ENCODE measurements around the gene ZDHHC8. TPM values are rescaled to one million over a fixed set of nuclear protein-coding genes. Genes with fewer than 3 reads are reported as not detected.

Gene ZDHHC8
- total RNA-seq, 4 donors from 2014 or later = 11.8 to 27.8 (median 16.4) TPM

DNA sequence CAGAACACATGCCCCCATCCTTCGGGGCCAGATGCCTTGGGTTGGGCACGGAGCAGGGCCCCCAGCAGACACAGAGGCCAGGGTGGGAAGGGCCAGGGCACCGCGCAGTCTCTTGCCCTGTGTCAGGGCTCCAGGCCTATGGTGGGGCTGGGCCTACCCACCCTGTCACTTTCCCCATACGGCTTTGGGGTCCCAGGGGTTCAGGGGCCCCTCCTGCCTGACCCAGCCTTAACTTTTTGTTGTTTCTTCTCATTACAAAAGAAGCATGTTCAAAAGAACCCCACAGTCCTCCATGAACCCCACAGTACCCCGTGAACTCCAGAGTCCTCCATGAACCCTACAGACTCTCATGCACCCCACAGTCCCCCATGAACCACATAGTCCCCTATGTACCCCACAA, 52.2 kb downstream of the ZDHHC8 start:
- Histone ChIP-seq H3K27ac (no peak overlapping the region), H3K36me3 (no peaks in the 10 kb centered on the region), H3K27me3 (peaks cover 16% of the 10 kb centered on the region), H3K9me3 (no peaks in the 10 kb centered on the region), H3K4me3 (no peak overlapping the region), H3K4me1 (no peaks in the 10 kb centered on the region)
- TF ChIP-seq EP300 (IDR thresholded peaks at IDR 0.05) (no peak), POLR2A (IDR thresholded peaks at IDR 0.05) (no peak)
- TF ChIP-seq, protein P1, sequence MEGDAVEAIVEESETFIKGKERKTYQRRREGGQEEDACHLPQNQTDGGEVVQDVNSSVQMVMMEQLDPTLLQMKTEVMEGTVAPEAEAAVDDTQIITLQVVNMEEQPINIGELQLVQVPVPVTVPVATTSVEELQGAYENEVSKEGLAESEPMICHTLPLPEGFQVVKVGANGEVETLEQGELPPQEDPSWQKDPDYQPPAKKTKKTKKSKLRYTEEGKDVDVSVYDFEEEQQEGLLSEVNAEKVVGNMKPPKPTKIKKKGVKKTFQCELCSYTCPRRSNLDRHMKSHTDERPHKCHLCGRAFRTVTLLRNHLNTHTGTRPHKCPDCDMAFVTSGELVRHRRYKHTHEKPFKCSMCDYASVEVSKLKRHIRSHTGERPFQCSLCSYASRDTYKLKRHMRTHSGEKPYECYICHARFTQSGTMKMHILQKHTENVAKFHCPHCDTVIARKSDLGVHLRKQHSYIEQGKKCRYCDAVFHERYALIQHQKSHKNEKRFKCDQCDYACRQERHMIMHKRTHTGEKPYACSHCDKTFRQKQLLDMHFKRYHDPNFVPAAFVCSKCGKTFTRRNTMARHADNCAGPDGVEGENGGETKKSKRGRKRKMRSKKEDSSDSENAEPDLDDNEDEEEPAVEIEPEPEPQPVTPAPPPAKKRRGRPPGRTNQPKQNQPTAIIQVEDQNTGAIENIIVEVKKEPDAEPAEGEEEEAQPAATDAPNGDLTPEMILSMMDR (IDR thresholded peaks at IDR 0.05) = no peak
- WGBS, 2 donors (ENCODE audit: low coverage in 1 of 2) = 75 to 85% methylated on average over 1 to 2 of the region's 6 CpGs
- ATAC-seq = no peak

DNA sequence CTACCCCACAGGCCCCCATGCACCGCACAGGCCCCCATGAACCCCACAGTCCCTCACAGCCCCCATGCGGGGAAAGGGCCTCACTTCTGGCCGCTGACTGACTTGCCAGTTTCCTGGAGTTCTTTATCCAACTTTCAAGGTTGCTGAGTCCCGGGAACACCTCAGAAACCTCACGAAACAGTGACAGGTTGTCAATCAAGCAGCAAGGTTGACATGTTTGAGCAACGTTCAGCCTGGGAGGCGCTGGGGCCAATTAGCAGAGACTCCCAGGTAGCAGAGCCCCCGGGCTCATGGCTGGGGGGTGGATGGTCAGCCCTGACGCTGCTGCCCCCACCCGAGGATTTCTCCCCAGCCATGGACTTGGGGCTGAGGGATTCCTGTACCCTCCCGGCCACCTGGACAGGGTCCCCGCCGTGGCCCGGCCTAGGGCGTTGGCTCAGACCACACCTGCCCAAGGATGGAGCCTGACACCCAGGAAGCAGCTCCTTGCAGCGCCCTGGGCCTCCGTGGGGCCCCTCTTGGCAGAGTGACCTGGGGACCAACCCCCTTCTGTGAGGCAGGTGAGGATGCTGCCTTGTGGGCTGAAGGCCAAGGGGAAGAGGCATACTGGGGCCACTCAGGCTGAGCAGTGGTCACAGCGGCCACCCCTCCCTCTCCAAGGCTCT, 53.0 kb downstream of the ZDHHC8 start:
- Histone ChIP-seq H3K9me3 (no peaks in the 10 kb centered on the region), H3K27ac (no peak overlapping the region), H3K36me3 (no peaks in the 10 kb centered on the region), H3K4me1 (no peaks in the 10 kb centered on the region), H3K4me3 (no peak overlapping the region), H3K27me3 (peaks cover 16% of the 10 kb centered on the region)
- no peak for TF ChIP-seq POLR2AphosphoS5 (IDR thresholded peaks at IDR 0.05)
- no peak for TF ChIP-seq POLR2A (IDR thresholded peaks at IDR 0.05)
- TF ChIP-seq, protein P1 (IDR thresholded peaks at IDR 0.05) = no peak
- no peak for TF ChIP-seq EP300 (IDR thresholded peaks at IDR 0.05)
- WGBS, 2 donors (ENCODE audit: low coverage in 1 of 2) = 76% methylated on average over 8 of the region's 18 CpGs; no CpG with 5 or more reads in 1 of the 2 donors
- no peak for ATAC-seq

DNA sequence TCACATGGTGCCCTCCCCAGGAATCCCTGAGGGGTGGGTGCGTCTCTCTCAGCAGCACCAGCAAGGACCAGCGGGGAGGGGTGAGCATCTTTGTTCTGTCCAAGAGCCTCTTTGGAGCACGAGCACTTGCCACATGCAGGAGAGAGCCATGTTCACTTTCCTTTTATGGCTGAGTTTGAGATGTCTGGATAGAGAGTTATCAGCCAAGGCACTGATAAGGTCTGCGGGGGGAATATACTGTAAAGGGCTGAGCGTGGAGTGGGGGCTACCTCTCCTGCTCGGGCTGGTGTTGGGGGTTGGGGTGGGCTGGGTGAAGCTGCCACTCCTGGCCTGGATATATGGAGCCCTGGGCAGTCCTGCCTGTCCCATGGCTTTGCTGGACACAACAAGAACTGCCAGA, 54.1 kb downstream of the ZDHHC8 start:
- no peak overlapping the region for H3K27ac ChIP-seq
- TF ChIP-seq EP300 (IDR thresholded peaks at IDR 0.05) (no peak), POLR2A (IDR thresholded peaks at IDR 0.05) (no peak), POLR2AphosphoS5 (IDR thresholded peaks at IDR 0.05) (no peak)
- TF ChIP-seq, protein P1 (IDR thresholded peaks at IDR 0.05) = no peak
- no peaks in the 10 kb centered on the region for H3K9me3 ChIP-seq
- no peak for ATAC-seq
- no peaks in the 10 kb centered on the region for H3K4me1 ChIP-seq
- no peak overlapping the region for H3K4me3 ChIP-seq
- H3K27me3 ChIP-seq = peaks cover 14% of the 10 kb centered on the region
- WGBS, 2 donors (ENCODE audit: low coverage in 1 of 2) = 77% methylated on average over 2 of the region's 6 CpGs; no CpG with 5 or more reads in 1 of the 2 donors
- no peaks in the 10 kb centered on the region for H3K36me3 ChIP-seq

DNA sequence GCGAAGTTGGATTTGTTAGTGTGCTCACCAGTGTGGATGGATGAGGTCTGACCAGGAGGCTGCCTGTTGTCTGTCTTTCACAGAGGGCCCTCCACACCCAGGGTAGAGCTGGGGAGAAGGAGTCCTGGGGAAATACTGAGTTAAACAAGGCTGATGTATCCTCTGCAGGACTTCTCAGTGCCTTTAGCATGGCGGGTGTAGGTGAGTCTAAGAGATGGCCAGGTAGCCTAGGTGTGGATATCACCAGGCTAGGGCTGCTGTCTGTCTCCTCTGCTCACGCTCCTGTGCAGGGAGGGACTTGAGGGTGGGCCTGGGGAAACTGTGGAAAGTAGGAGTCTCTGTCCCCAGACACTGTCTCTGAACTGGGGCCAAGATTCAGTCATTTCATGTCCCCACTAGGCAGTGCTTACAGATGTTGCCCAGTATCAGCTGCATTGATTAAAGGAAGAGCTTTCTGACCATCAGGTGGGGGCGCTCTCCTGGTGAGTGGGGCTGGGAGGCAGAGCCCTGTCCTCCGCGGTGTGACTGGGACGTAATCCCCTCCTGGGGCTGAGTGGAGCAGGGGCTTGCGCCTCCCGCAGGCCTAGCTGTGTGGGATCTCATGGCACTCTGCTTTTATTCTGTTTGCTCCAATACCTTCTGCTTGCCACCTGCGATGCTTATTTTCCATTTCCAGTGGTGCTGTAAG, 54.7 kb downstream of the ZDHHC8 start:
- no peaks in the 10 kb centered on the region for H3K36me3 ChIP-seq
- no peak for ATAC-seq
- no peaks in the 10 kb centered on the region for H3K4me1 ChIP-seq
- H3K27ac ChIP-seq = no peak overlapping the region
- no peak for TF ChIP-seq EP300 (IDR thresholded peaks at IDR 0.05)
- TF ChIP-seq POLR2AphosphoS5 (IDR thresholded peaks at IDR 0.05) = no peak
- TF ChIP-seq, protein P1 (IDR thresholded peaks at IDR 0.05) = no peak
- no peak for TF ChIP-seq POLR2A (IDR thresholded peaks at IDR 0.05)
- 67 to 100% methylated on average over 2 to 8 of the region's 10 CpGs for WGBS, 2 donors (ENCODE audit: low coverage in 1 of 2)
- H3K27me3 ChIP-seq = peaks cover 14% of the 10 kb centered on the region
- no peaks in the 10 kb centered on the region for H3K9me3 ChIP-seq
- H3K4me3 ChIP-seq = no peak overlapping the region
